ENCODE measurements around the gene PBRM1.

Gene PBRM1

GRCh38 chr3:52532838-52533622 lies 152.7 kb downstream of the PBRM1 start:
- peak; percentile 78 for DNase-seq (ENCODE audit: low spot score)
- peak overlapping the region; percentile 79 to 94 for H3K27ac ChIP-seq
- TF ChIP-seq, protein P1, sequence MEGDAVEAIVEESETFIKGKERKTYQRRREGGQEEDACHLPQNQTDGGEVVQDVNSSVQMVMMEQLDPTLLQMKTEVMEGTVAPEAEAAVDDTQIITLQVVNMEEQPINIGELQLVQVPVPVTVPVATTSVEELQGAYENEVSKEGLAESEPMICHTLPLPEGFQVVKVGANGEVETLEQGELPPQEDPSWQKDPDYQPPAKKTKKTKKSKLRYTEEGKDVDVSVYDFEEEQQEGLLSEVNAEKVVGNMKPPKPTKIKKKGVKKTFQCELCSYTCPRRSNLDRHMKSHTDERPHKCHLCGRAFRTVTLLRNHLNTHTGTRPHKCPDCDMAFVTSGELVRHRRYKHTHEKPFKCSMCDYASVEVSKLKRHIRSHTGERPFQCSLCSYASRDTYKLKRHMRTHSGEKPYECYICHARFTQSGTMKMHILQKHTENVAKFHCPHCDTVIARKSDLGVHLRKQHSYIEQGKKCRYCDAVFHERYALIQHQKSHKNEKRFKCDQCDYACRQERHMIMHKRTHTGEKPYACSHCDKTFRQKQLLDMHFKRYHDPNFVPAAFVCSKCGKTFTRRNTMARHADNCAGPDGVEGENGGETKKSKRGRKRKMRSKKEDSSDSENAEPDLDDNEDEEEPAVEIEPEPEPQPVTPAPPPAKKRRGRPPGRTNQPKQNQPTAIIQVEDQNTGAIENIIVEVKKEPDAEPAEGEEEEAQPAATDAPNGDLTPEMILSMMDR (IDR thresholded peaks at IDR 0.05), result no peak
- H3K4me3 ChIP-seq, result peak overlapping the region; percentile 86

GRCh38 chr3:52532517-52532837 lies 153.2 kb downstream of the PBRM1 start:
- TF ChIP-seq, protein P1 (IDR thresholded peaks at IDR 0.05), result no peak
- peak overlapping the region; percentile 79 to 94 for H3K27ac ChIP-seq
- peak; percentile 81 for DNase-seq (ENCODE audit: low spot score)
- peak overlapping the region; percentile 86 for H3K4me3 ChIP-seq

GRCh38 chr3:52531860-52532516 lies 153.7 kb downstream of the PBRM1 start:
- H3K27ac ChIP-seq, result peak overlapping the region; percentile 79 to 94
- peak; percentile 76 for DNase-seq (ENCODE audit: low spot score)
- peak overlapping the region; percentile 86 for H3K4me3 ChIP-seq
- TF ChIP-seq, protein P1 (IDR thresholded peaks at IDR 0.05), result no peak

GRCh38 chr3:52530918-52531826 lies 154.5 kb downstream of the PBRM1 start:
- TF ChIP-seq, protein P1 (IDR thresholded peaks at IDR 0.05), result no peak
- H3K27ac ChIP-seq, result peak overlapping the region; percentile 79 to 94
- peak; percentile 74 for DNase-seq (ENCODE audit: low spot score)
- peak overlapping the region; percentile 86 for H3K4me3 ChIP-seq

DNA sequence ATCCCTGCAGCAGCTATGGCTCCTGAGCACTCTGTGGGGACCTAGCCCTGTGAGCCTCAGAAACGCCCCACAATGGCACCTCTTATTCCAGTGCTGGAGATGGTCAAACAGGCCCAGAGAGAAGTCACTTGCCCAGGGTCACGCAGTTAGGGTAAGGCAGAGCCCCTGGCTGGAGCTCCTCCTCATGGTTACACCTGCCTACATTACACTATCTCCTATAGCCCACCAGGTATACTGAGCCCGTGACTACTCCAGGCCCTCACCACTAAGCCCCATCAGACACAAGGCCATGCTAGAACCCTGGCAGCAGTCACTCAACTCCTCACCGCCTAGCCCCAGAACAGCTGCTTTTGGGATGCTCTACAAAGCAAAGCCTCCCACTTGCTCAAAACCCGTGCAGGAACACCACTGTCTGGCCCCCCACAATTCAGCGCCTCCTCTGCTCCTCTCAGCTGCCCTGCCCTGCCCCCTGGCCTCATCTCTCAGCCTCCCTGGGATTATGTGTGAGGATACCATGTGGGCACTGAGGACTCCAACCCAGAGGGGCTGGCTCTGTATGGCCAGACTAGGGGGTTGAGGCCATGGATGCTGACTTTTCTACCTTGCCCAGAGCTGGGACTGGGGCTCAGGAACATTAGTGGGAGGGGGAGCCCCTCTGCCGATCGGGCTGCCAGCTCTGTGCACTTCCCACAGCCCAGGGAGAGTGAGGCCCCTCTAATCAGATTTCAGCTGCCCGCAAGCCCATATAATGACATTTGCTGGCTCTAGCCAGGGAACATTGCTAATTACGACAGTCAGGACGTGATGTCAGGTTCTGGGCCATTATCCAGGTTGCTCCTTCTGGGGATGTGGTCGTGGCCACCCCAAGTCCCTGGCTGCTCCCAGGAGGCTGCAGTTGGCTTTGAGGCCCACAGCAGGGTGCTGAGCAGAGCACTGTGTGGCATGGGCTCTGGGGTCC lies 156.1 kb downstream of the PBRM1 start:
- TF ChIP-seq, protein P1 (IDR thresholded peaks at IDR 0.05), result no peak
- Histone ChIP-seq H3K27ac (peak overlapping the region; percentile 79 to 94), H3K4me3 (peak overlapping the region; percentile 41)
- peak; percentile 86 for DNase-seq (ENCODE audit: low spot score)
